Measurements from ENCODE around the gene CHPF.
A peak's percentile ranks its signal among the peaks of the same experiment; 100 is the strongest.

The CHPF gene

DNA sequence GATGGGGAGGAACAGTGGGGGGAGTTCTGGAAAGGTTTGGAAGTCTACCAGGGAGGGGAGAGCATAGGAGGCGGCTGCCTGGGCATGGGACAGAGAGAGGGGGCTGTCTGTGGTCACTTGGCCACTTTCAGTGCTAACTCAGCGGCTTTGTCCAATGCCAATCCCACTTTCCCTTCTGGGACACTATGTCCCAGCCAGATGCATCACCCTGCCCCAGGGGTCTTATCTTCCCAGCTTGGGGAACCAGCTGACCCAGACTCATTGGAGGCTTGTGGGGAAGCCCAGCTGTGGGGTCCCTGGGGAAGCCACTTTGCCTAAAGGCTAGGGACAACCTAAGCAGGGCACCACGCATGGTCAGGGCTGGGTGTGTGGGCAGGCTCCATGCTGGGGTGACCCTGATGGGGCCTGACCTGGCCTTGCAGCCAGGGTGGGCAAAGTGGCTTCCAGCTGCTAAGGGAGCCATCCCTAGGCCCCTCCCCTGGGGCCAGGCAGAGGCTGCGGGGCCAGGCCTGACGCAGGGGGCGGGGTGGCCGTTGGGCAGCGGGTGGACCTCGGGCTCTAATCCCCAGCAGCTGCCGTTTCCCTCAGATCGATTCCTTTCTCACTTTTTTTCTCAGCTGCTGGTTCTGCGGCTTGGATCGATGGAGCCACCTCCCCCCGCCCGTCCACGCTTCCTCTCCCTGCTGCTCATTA, 30.9 kb downstream of the CHPF start:
- no peak for TF ChIP-seq GATA3 (IDR thresholded peaks at IDR 0.05; ENCODE audit: low read depth, low read length)
- TF ChIP-seq GATA2 (IDR thresholded peaks at IDR 0.05; ENCODE audit: low read depth, low read length): 0 out of 2 replicates have a peak, but pooled peaks have one; percentile 17

DNA sequence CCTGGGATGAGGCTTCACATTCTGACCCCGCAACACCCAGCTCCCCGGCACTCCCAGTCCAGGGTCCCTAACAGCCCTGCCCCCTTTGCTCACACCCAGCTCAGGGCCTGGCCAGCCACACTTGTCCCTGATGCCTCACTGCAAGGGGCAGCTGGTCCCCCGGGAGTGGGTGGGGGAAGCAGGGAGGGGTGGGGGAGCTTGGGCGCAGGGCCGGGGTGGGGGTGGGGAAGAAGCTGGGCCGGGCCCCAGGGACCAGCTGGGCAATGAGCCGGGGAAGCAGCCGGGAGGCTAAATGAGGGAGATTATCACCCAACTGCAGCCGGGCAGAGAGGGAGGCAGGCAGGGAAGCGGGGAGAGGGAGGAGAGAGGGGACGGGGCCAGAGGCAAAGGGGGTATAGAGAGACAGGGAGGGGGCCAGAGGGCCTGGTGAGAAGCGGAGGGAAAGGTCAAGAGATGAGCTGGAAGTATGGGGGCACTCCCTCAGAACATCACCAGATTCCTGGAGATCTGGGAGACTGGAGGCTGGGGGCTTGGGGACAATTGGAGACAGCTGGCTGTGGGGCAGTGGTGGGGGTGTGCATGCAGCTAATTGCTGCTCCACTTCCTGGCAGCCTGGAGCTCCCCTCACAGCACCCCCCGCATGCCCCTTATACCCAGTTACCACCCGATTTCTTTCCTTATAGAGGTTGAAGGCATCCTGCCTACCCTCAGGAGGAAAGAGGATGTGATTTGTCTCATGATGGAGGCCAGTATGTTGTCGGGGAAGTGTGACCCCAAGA, 31.9 kb downstream of the CHPF start:
- TF ChIP-seq GATA3 (IDR thresholded peaks at IDR 0.05; ENCODE audit: low read depth, low read length) (no peak), GATA2 (IDR thresholded peaks at IDR 0.05; ENCODE audit: low read depth, low read length) (peak; percentile 37; the same call in 1 of the 2 replicates)

DNA sequence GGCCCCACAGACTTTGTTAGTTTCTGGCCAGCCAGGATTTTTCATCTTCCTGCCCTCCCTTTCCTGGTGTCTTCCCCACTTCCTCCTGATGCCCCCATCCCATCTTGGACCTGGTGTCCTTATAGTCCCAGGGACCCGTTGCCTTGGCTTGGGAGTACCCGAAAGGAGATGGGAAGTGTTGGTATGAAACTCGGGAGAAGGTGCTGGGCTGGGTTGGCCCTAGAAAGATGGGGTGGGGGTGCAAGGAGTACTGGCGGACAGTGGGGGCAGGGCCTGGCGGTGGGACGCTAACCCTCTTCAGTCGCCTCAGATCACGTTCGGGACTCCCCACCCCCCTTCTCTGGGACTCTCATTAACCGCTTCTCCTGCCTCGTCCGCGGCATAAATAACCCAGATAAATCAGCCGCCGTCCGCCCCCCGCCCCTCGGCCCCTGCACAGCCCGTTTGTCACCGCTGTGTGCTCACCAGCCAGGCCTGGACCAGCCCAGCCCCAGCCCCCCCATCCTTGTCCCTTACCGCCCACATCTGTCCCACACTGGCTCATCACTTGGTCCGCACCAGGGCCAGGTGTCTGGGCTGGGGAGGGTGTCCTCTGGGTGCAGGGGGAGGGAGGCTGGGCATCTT, 33.0 kb downstream of the CHPF start:
- no peak for TF ChIP-seq GATA3 (IDR thresholded peaks at IDR 0.05; ENCODE audit: low read depth, low read length)
- TF ChIP-seq GATA2 (IDR thresholded peaks at IDR 0.05; ENCODE audit: low read depth, low read length): no peak

DNA sequence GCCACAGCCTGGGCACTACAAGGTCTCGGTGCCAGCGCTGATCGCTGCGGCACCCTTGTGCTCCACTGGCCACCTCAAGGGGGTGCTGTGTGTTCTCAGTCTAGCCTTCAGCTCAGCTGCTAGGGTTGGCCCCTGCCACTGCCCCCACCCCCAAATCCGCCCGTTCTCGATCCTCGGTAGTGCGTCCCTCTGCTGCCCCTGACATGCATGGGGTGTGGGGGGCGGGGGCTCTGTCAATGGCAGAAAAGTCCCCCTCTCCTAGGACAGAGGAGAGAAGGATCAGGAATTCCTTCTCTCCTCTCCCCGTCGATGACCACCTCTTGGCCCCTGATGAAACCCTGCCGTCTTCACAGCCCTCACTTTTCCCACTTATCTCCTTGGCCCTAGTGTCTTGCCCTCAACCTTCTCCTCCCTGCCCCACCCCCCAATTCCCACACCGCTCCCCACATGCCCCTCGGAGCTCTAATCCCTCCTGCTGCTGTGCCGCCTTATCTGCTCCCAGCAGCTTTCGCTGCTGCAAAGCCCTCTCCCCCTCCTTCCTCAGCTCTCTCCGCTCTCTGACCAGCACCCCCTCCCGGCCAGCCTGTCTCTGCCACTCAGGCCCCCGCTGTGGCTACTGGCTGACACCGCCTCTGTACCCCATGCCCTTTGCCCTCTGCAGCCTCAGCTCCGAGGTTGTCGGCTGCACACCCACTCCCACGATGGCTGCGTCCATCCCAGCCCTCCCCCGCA, 33.7 kb downstream of the CHPF start:
- TF ChIP-seq GATA3 (IDR thresholded peaks at IDR 0.05; ENCODE audit: low read depth, low read length) (no peak), GATA2 (IDR thresholded peaks at IDR 0.05; ENCODE audit: low read depth, low read length) (peak; percentile 65)

DNA sequence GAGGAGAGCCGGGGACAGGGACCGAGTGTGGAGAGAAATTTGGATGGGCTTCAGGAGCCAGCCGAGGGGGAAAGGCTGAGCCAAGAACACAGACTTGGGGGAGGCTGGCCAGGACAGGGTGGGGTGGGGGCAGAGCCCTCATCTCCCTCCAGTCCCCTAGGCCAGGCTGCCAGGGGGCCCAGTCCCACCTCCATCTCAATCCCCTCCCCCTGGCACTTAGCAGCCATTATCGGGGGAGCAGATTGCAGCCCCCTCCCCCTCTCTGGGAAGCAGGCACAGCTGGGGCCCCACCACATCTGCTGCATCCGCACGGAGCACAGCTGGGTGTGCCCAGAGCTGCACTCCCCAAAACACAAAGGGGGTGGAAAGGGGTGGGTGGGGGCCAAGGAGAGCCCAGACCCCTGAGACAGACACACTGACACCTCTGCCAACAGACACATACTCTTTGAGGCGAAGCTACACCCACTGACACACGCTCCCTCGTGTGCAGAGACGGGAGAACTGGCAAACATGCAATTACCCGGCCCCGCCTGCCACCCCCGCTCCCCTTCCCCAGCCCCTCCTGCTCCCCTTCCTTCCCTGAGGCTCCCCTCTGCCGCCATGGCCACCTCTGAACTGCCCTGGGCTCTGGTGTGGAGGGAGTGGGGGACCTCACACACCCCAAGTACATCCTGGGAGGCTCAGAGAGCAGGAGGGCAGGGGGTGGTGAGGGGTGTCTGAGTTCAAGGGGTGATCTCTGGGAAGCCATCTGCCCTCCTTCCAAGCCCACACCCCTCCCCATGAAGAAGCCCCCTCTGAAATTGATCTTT, 34.4 kb downstream of the CHPF start:
- TF ChIP-seq GATA2 (IDR thresholded peaks at IDR 0.05; ENCODE audit: low read depth, low read length): peak; percentile 50
- TF ChIP-seq GATA3 (IDR thresholded peaks at IDR 0.05; ENCODE audit: low read depth, low read length): no peak

DNA sequence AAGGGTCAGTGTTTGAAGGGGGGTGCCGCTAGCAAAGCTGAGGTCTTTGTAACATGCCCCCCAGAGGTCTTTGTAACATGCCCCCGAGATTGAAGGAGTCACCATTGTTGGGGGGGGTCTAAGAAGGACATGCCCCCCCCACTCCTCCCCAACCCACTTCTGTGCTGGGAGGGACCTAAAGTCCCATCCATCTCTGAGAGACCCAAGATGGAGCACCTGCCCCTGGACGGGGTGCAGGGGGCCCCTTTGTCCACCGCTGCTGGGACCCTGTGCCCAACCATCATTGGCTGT, 35.2 kb downstream of the CHPF start:
- TF ChIP-seq GATA2 (IDR thresholded peaks at IDR 0.05; ENCODE audit: low read depth, low read length) (no peak), GATA3 (IDR thresholded peaks at IDR 0.05; ENCODE audit: low read depth, low read length) (no peak)

DNA sequence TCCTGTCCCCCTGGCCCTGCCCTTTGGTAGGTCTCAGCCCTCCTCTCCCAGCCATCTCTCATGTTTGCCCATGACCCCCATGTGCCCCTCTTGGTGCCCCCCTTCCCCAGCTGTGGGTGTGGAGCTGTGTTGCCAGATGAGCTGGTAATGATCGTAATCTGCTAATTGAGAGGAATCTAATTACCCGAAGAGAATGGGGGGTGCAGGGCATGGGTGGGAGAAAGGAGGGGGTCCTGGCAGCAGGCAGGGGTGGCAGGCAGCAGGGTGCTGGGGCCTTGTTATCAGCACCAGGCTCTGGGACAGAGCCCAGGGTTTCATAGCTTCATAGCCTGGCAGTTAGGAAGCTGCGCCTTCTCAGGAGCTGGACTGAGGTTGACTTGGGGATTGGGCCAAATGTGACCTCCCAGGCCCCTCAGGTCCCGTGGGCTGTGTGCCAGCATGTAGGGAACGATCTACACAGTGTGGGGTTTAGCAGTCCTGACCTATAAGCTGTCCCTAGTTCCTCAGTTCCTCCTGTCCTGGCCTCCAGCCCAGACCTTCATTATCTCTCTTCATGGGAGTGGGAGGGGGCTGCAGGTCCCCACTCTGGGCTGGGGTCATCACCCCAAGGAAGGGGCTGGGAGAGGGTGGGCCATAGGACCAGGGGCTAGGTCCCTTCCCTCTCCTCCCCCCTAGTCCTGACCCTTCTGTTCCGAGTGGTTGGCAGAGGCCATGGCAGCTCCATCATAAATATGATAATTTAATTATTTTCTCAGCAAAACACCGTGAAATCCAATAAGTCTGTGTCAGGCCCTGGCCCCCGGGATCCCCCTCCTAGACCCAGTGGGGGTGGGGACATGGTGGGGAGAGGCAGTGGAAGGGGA, 35.8 kb downstream of the CHPF start:
- TF ChIP-seq GATA3 (IDR thresholded peaks at IDR 0.05; ENCODE audit: low read depth, low read length): no peak; the same call in 1 of the 2 replicates
- TF ChIP-seq GATA2 (IDR thresholded peaks at IDR 0.05; ENCODE audit: low read depth, low read length): peak; percentile 98

DNA sequence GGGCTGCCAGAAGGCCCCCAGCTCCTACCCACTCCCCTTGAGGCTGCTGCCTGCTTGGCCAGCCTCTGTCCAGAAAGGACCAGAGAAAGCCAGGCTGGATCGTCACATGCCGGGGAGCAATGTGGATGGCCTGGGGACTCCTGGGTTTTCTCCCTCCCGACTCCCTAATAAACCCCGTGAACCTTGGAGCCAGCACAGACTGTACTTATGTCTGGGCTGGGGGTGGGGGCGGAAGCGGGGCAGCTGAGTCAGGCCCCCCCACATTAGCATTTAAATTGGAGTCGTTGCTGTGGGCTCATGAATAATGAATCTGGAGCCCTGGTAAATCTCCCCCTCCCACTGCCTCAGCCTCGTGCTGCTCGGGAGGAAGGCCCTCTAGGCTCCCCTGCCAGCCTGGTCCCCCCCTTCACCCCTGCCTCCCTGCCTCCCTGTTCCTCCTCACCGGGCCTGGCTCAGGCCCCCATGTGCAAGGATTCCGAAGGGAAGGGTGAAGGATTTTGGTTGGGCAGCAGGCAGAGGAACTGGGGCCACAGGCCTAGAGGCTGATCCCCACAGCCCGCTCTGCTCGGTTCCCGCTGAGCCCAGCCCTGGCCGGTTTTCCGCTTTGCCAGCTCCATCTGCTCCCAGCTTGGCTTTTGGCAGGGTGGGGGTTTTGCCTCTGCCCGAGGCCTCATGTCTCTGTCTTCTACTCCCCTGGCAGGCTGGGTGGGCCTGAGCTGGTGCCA, 36.6 kb downstream of the CHPF start:
- TF ChIP-seq GATA2 (IDR thresholded peaks at IDR 0.05; ENCODE audit: low read depth, low read length): no peak
- no peak for TF ChIP-seq GATA3 (IDR thresholded peaks at IDR 0.05; ENCODE audit: low read depth, low read length)

DNA sequence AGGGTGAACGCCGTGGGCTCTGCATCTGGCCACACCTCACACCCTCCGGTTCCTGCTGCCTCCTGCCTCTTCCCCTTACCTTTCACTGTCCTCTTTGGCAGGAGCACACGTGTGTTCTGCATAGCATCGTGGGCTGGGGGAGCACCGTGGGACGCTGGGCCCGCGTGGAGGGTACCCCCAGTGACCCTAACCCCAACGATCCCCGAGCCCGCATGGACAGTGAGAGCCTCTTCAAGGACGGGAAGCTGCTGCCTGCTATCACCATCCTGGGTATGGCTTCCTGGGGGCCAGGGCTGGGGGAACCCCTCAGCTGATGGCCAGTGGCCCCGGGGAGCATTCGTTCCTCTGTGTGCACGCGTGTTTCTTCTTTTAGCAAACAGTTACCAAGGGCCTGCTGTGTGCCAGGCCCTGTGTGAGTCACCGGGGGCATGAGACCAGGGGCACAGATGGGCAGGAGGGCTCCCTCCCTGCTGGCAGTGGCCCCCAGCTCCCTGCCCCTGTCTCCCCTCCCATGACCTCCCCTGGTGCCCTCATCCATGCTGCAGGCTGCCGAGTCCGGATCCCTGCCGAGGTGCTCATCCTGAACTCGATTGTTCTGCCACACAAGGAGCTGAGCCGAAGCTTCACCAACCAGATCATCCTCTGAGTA, 37.3 kb downstream of the CHPF start:
- TF ChIP-seq GATA2 (IDR thresholded peaks at IDR 0.05; ENCODE audit: low read depth, low read length) (no peak), GATA3 (IDR thresholded peaks at IDR 0.05; ENCODE audit: low read depth, low read length) (no peak)

DNA sequence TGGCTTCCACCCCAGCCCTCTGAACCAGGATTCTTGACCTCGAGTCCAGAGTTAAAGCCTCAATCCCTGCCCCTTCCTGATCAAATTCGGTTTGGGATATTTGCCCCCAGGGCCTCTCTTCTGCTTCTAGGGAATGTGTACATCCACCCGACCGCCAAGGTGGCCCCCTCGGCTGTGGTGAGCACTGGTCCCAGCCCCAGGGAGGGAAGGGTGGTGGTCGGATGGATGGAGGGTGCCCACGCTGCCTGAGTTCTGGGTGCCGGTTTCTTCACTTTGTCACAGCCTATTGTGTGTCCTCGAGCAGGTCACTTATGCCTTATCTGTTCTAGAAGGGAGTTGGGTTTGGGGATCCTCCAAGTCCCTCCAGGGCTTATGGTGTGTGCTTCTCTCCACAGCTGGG, 38.0 kb downstream of the CHPF start:
- no peak for TF ChIP-seq GATA2 (IDR thresholded peaks at IDR 0.05; ENCODE audit: low read depth, low read length)

DNA sequence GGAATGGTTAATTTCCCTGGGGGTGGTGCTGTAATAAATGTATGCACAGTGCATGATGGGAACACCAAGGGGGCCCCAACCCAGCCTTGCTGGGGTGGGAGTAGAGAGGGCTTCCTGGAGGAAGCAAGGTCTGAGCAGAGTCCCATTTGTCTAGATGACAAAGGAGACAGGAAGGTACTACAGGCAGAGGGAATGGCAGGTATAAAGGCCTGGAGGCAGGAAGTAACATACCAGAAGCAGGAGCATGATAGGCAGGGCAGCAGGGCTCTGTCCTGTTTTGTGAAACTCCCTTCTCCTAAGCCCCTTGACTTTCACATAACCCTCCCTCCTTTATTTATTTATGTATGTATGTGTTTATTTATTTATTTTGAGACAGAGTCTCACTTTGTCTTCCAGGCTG, 41.0 kb downstream of the CHPF start:
- no peak for TF ChIP-seq GATA3 (IDR thresholded peaks at IDR 0.05; ENCODE audit: low read depth, low read length)
- no peak for TF ChIP-seq GATA2 (IDR thresholded peaks at IDR 0.05; ENCODE audit: low read depth, low read length)

DNA sequence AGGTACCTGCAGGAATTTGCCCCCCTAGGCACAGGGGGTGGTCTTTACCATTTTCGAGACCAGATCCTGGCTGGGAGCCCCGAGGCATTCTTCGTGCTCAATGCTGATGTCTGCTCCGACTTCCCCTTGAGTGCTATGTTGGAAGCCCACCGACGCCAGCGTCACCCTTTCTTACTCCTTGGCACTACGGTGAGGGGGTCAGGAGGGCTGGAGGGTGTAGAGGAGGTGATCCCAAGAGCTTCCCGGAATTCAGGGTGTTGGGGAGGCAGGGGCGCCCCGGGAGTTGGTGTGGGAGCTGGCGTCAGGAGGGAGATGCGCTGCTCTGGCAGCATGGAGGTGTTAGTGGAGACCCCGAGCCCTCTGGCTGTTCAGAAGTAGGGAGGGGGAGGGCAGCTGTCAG, 41.8 kb downstream of the CHPF start:
- TF ChIP-seq GATA2 (IDR thresholded peaks at IDR 0.05; ENCODE audit: low read depth, low read length): no peak
- TF ChIP-seq GATA3 (IDR thresholded peaks at IDR 0.05; ENCODE audit: low read depth, low read length): no peak

Data from SH-SY5Y (cell line).